Measurements from ENCODE around the gene ARHGEF16.

GRCh38 chr1:3502641-3503524 lies 48.4 kb downstream of the ARHGEF16 start:
- TF ChIP-seq CTCF (IDR thresholded peaks at IDR 0.05; ENCODE audit: low read length) = no peak
- TF ChIP-seq EZH2 (optimal IDR thresholded peaks at IDR 0.05; ENCODE audit: low read depth, low read length) = no peak
- no peak for TF ChIP-seq EZH2phosphoT487 (IDR thresholded peaks at IDR 0.05; ENCODE audit: low read length)
